Neural cell (in vitro differentiated cells): ENCODE data around the gene RWDD1. TPM values are rescaled to one million over a fixed set of nuclear protein-coding genes. Genes with fewer than 3 reads are reported as not detected.

Source experiments
- H2AFZ ChIP-seq: fragments of 200-600, 300-800 bp; sonication (generic), shearing (Covaris generic); 2 replicates; pipeline ENCODE4 v1.6.0; 2014; ENCODE audit warnings: low read depth, mild to moderate bottlenecking, antibody characterized with exemption, low read length, moderate library complexity
- H3F3A ChIP-seq: fragments of 200-600 bp; shearing (Covaris generic); 2 replicates; pipeline ENCODE4 v1.6.1; 2016; ENCODE audit warnings: mild to moderate bottlenecking, moderate library complexity, mixed read lengths, antibody characterized with exemption, low read length; ENCODE audit not compliant: insufficient read depth, poor library complexity, severe bottlenecking
- H3K27ac ChIP-seq: fragments of 200-600, 300-800 bp; sonication (generic), shearing (Covaris generic); 2 replicates; pipeline ENCODE4 v1.5.1; 2014; ENCODE audit warnings: mild to moderate bottlenecking, low read length, moderate library complexity
- H3K27me3 ChIP-seq: fragments of 300-800, 200-600 bp; sonication (generic), shearing (Covaris generic); 2 replicates; pipeline ENCODE4 v1.6.0; 2014; ENCODE audit warnings: mild to moderate bottlenecking, low read depth, low read length, moderate library complexity; ENCODE audit not compliant: insufficient read depth
- H3K36me3 ChIP-seq: fragments of 300-800, 200-600 bp; sonication (generic), shearing (Covaris generic); 2 replicates; pipeline ENCODE4 v1.5.1; 2014; ENCODE audit warnings: mild to moderate bottlenecking, antibody characterized with exemption, low read length, moderate library complexity; ENCODE audit not compliant: insufficient read depth
- H3K4me2 ChIP-seq: fragments of 300-800, 200-600 bp; sonication (generic), shearing (Covaris generic); 2 replicates; pipeline ENCODE4 v1.6.0; 2014; ENCODE audit warnings: mild to moderate bottlenecking, low read length
- H3K4me3 ChIP-seq: fragments of 300-800, 200-600 bp; sonication (generic), shearing (Covaris generic); 2 replicates; pipeline ENCODE4 v1.5.1; 2014; ENCODE audit warnings: mild to moderate bottlenecking, low read length, moderate library complexity
- H3K79me2 ChIP-seq: fragments of 200-600 bp; shearing (Covaris generic); replicated peaks from 2 replicates; pipeline ENCODE4 v1.6.0; 2014; ENCODE audit warnings: mild to moderate bottlenecking, low read length, moderate library complexity; ENCODE audit not compliant: insufficient read depth
- H3K9ac ChIP-seq: fragments of 300-800, 200-600 bp; sonication (generic), shearing (Covaris generic); 2 replicates; pipeline ENCODE4 v1.6.1; 2016; ENCODE audit warnings: mild to moderate bottlenecking, low read length, mixed read lengths
- H3K9me2 ChIP-seq: fragments of 200-600 bp; shearing (Covaris generic); 2 replicates; pipeline ENCODE4 v1.6.1; 2016; ENCODE audit warnings: mild to moderate bottlenecking, low read length, mixed read lengths; ENCODE audit not compliant: insufficient read depth
- H3K9me3 ChIP-seq: fragments of 200-600, 300-800 bp; sonication (generic), shearing (Covaris generic); 2 replicates; pipeline ENCODE4 v1.6.1; 2016; ENCODE audit warnings: mild to moderate bottlenecking, mixed run types, low read length, moderate library complexity, mixed read lengths
- H4K20me1 ChIP-seq: fragments of 200-600 bp; shearing (Covaris generic); 2 replicates; pipeline ENCODE4 v1.6.1; 2016; ENCODE audit warnings: mild to moderate bottlenecking, mixed run types; ENCODE audit not compliant: insufficient read depth
- CTCF ChIP-seq: fragments of 450-650 bp; IDR thresholded peaks from 2 replicates; pipeline ENCODE4 v1.5.1; 2014; ENCODE audit warnings: antibody characterized with exemption, mild to moderate bottlenecking, moderate library complexity; ENCODE audit not compliant: poor library complexity, severe bottlenecking
- EP300 ChIP-seq: fragments of 450-650 bp; conservative IDR thresholded peaks from 2 replicates; pipeline ENCODE4 v1.6.1; 2014; ENCODE audit warnings: antibody characterized with exemption, mild to moderate bottlenecking, moderate library complexity; ENCODE audit not compliant: poor library complexity, severe bottlenecking
- EZH2 ChIP-seq: fragments of 200-600, 300-800 bp; shearing (Covaris generic), sonication (generic); IDR thresholded peaks from 2 replicates; pipeline ENCODE4 v1.6.1; 2014; ENCODE audit warnings: antibody characterized with exemption, low read length, borderline replicate concordance, mild to moderate bottlenecking; ENCODE audit not compliant: insufficient read depth, poor library complexity, severe bottlenecking
- MXI1 ChIP-seq: fragments of 450-650 bp; conservative IDR thresholded peaks from 2 replicates; pipeline ENCODE4 v1.6.1; 2014; ENCODE audit warnings: antibody characterized with exemption, mild to moderate bottlenecking; ENCODE audit not compliant: poor library complexity, severe bottlenecking
- POLR2AphosphoS5 ChIP-seq: IDR thresholded peaks from 2 replicates; pipeline ENCODE4 v1.6.1; 2012
- RAD21 ChIP-seq: fragments of 450-650 bp; conservative IDR thresholded peaks from 2 replicates; pipeline ENCODE4 v1.6.1; 2014; ENCODE audit warnings: antibody characterized with exemption, mild to moderate bottlenecking, moderate library complexity
- REST ChIP-seq: IDR thresholded peaks from 2 replicates; pipeline ENCODE4 v1.6.1; 2012; ENCODE audit warnings: borderline replicate concordance
- SMC3 ChIP-seq: fragments of 450-650 bp; conservative IDR thresholded peaks from 2 replicates; pipeline ENCODE4 v1.6.1; 2014; ENCODE audit warnings: antibody characterized with exemption, mild to moderate bottlenecking, moderate library complexity; ENCODE audit not compliant: poor library complexity
- TAF1 ChIP-seq: IDR thresholded peaks from 2 replicates; pipeline ENCODE4 v1.6.1; 2012; ENCODE audit warnings: low read depth
- polyA plus RNA-seq: library from polyadenylated mRNA; depleted of rRNA; stranded (reverse); fragments of >200 nt; gene quantifications from 2 replicates; pipeline ENCODE4 v1.2.3, GENCODE V29; 2014

Gene RWDD1
- polyA plus RNA-seq, 1 donor from 2014 or later: 83.3 TPM

- H3K4me2 ChIP-seq: no peak overlapping the region
- H3K9me2 ChIP-seq: no peaks in the 10 kb centered on the region
- no peak for TF ChIP-seq EZH2
- H3K9me3 ChIP-seq: no peaks in the 10 kb centered on the region
- no peak overlapping the region for H3K27ac ChIP-seq
- no peaks in the 10 kb centered on the region for H3K27me3 ChIP-seq
- no peak overlapping the region for H3K9ac ChIP-seq
- H3F3A ChIP-seq: no peaks in the 10 kb centered on the region
- no peaks in the 10 kb centered on the region for H3K36me3 ChIP-seq
- no peak overlapping the region for H3K4me3 ChIP-seq
- no peak overlapping the region for H2AFZ ChIP-seq
- no peaks in the 10 kb centered on the region for H4K20me1 ChIP-seq
- no peaks in the 10 kb centered on the region for H3K79me2 ChIP-seq
Observed at GRCh38 chr6:116547358-116547757, 23.9 kb upstream of the RWDD1 start.

GRCh38 chr6:116550796-116551195 lies 20.5 kb upstream of the RWDD1 start:
- no peaks in the 10 kb centered on the region for H3K36me3 ChIP-seq
- H4K20me1 ChIP-seq: no peaks in the 10 kb centered on the region
- no peak overlapping the region for H3K4me2 ChIP-seq
- TF ChIP-seq EZH2 (no peak), MXI1 (no peak), RAD21 (no peak), REST (no peak), POLR2AphosphoS5 (no peak), EP300 (no peak), TAF1 (no peak), SMC3 (no peak), CTCF (no peak)
- no peaks in the 10 kb centered on the region for H3K27me3 ChIP-seq
- H3K9me2 ChIP-seq: no peaks in the 10 kb centered on the region
- no peak overlapping the region for H3K9ac ChIP-seq
- no peaks in the 10 kb centered on the region for H3F3A ChIP-seq
- H3K4me3 ChIP-seq: no peak overlapping the region
- H2AFZ ChIP-seq: no peak overlapping the region
- H3K27ac ChIP-seq: no peak overlapping the region
- no peaks in the 10 kb centered on the region for H3K79me2 ChIP-seq
- no peaks in the 10 kb centered on the region for H3K9me3 ChIP-seq

- no peak within 1 kb of the TSS for H3K4me3 ChIP-seq
- H2AFZ ChIP-seq: no peak within 1 kb of the TSS
- H3K27me3 ChIP-seq: no peaks in the 10 kb centered on the region
- H4K20me1 ChIP-seq: no peaks in the 10 kb centered on the region
- H3K27ac ChIP-seq: no peak within 1 kb of the TSS
- H3K79me2 ChIP-seq: no peaks in the 10 kb centered on the region
- H3K9ac ChIP-seq: no peak within 1 kb of the TSS
- H3F3A ChIP-seq: no peaks in the 10 kb centered on the region
- H3K9me2 ChIP-seq: no peaks in the 10 kb centered on the region
- no peaks in the 10 kb centered on the region for H3K9me3 ChIP-seq
- no peak for TF ChIP-seq TAF1
- no peak for TF ChIP-seq REST
- TF ChIP-seq EZH2: no peak
- TF ChIP-seq CTCF: no peak
- no peak for TF ChIP-seq MXI1
- no peak for TF ChIP-seq POLR2AphosphoS5
- no peak for TF ChIP-seq EP300
- no peak for TF ChIP-seq RAD21
- no peak for TF ChIP-seq SMC3
- H3K36me3 ChIP-seq: no peaks in the 10 kb centered on the region
- no peak within 1 kb of the TSS for H3K4me2 ChIP-seq
Observed at GRCh38 chr6:116553451-116553850, 17.9 kb upstream of the RWDD1 start, which contains the start of gene CALHM4. CALHM4 (plus strand) TSS chr6:116553751; CDS start chr6:116553794, 43 bp downstream.
